IMR-90 (cell line): ENCODE data around the gene RECK. TPM values are rescaled to one million over a fixed set of nuclear protein-coding genes. Genes with fewer than 3 reads are reported as not detected.

Source experiments
- ATAC-seq: fragments of 200-7000 bp; cut with Tn5 transposase; 2 replicates; pipeline ENCODE4 v1.9.1; 2020; ENCODE audit warnings: low read depth, mild to moderate bottlenecking, moderate library complexity
- BruUV-seq: library from RNA; stranded (reverse); fragments of 400-500 nt; replicated peaks from 2 replicates; lab custom pipeline; 2021; lab: Mats Ljungman, UMichigan
- CTCF ChIA-PET: fragments of 300-600 bp; formaldehyde crosslinking; extraction: SDS; loops from one replicate; lab custom pipeline; 2021; ENCODE audit warnings: antibody characterized with exemption; lab: Yijun Ruan, JAX
- POLR2A ChIA-PET: fragments of 300-600 bp; sonication (Branson Sonifier 250); formaldehyde crosslinking; loops from one replicate; lab custom pipeline; 2022; ENCODE audit warnings: antibody characterized with exemption; ENCODE audit not compliant: unreplicated experiment; lab: Charles Lee
- DNase-seq: peaks from one replicate; pipeline ENCODE4 v3.0.0; 2013
- H2AFZ ChIP-seq: replicated peaks from 2 replicates; pipeline ENCODE3; 2013; ENCODE audit warnings: low read length, mild to moderate bottlenecking; ENCODE audit not compliant: poor library complexity
- H2AK5ac ChIP-seq: 2 replicates; pipeline ENCODE4 v1.6.1; 2013; ENCODE audit warnings: low read depth, low read length, inconsistent platforms
- H2AK9ac ChIP-seq: replicated peaks from 2 replicates; pipeline ENCODE3; 2013; ENCODE audit warnings: mild to moderate bottlenecking, low read depth, low read length, moderate library complexity; ENCODE audit not compliant: poor library complexity
- H2BK120ac ChIP-seq: 2 replicates; pipeline ENCODE4 v1.6.1; 2013; ENCODE audit warnings: low read depth, low read length, inconsistent platforms
- H2BK15ac ChIP-seq: 3 replicates; pipeline ENCODE4 v1.6.1; 2013; ENCODE audit warnings: low read depth, low read length, inconsistent platforms
- H2BK20ac ChIP-seq: 2 replicates; pipeline ENCODE4 v1.6.1; 2013; ENCODE audit warnings: low read depth, mild to moderate bottlenecking, inconsistent platforms, low read length, moderate library complexity
- H2BK5ac ChIP-seq: 2 replicates; pipeline ENCODE4 v1.6.1; 2013; ENCODE audit warnings: mild to moderate bottlenecking, low read depth, low read length, inconsistent platforms; ENCODE audit not compliant: poor library complexity, severe bottlenecking
- H3K14ac ChIP-seq: replicated peaks from 2 replicates; pipeline ENCODE4 v1.6.1; 2013; ENCODE audit warnings: low read depth, low read length, inconsistent platforms
- H3K18ac ChIP-seq: 2 replicates; pipeline ENCODE4 v1.6.1; 2013; ENCODE audit warnings: low read depth, low read length, control low read depth
- H3K23ac ChIP-seq: 2 replicates; pipeline ENCODE4 v1.6.1; 2013; ENCODE audit warnings: low read depth, low read length, inconsistent platforms
- H3K27ac ChIP-seq: 2 replicates; pipeline ENCODE4 v1.5.1; 2013; ENCODE audit warnings: mild to moderate bottlenecking, control low read depth, low read length; ENCODE audit not compliant: insufficient read depth
- H3K27me3 ChIP-seq: 2 replicates; pipeline ENCODE4 v1.6.1; 2013; ENCODE audit warnings: low read length; ENCODE audit not compliant: control insufficient read depth, insufficient read depth
- H3K36me3 ChIP-seq: 2 replicates; pipeline ENCODE4 v1.6.1; 2013; ENCODE audit warnings: low read length, mixed read lengths; ENCODE audit not compliant: control insufficient read depth, insufficient read depth
- H3K4ac ChIP-seq: 2 replicates; pipeline ENCODE4 v1.6.1; 2013; ENCODE audit warnings: low read depth, low read length, inconsistent platforms
- H3K4me1 ChIP-seq: 2 replicates; pipeline ENCODE4 v1.6.1; 2013; ENCODE audit warnings: low read length, mixed read lengths; ENCODE audit not compliant: control insufficient read depth, insufficient read depth
- H3K4me2 ChIP-seq: 2 replicates; pipeline ENCODE4 v1.6.1; 2013; ENCODE audit warnings: low read depth, mild to moderate bottlenecking, control low read depth, low read length, moderate library complexity
- H3K4me3 ChIP-seq: 2 replicates; pipeline ENCODE4 v1.5.1; 2013; ENCODE audit warnings: low read depth, mild to moderate bottlenecking, control low read depth, low read length, moderate library complexity; ENCODE audit not compliant: insufficient read depth
- H3K56ac ChIP-seq: 2 replicates; pipeline ENCODE4 v1.6.1; 2013; ENCODE audit warnings: low read length, inconsistent platforms; ENCODE audit not compliant: insufficient read depth; ENCODE audit errors: extremely low read depth
- H3K79me1 ChIP-seq, 2 experiments: 2 replicates each; pipeline ENCODE4 v1.6.1; 2013; ENCODE audit warnings: low read length in 2 of 2, inconsistent platforms in 1 of 2, low read depth in 1 of 2
- H3K9ac ChIP-seq: 2 replicates; pipeline ENCODE4 v1.6.1; 2013; ENCODE audit warnings: low read depth, low read length, control low read depth
- H3K9me1 ChIP-seq: 2 replicates; pipeline ENCODE4 v1.6.1; 2013; ENCODE audit warnings: low read length, inconsistent platforms; ENCODE audit not compliant: insufficient read depth
- H3K9me3 ChIP-seq: 2 replicates; pipeline ENCODE4 v1.6.1; 2013; ENCODE audit warnings: low read length; ENCODE audit not compliant: control insufficient read depth, insufficient read depth
- H4K20me1 ChIP-seq: 2 replicates; pipeline ENCODE4 v1.6.1; 2013; ENCODE audit warnings: low read length, inconsistent platforms; ENCODE audit not compliant: insufficient read depth
- H4K5ac ChIP-seq: 2 replicates; pipeline ENCODE4 v1.6.1; 2013; ENCODE audit warnings: mild to moderate bottlenecking, low read depth, low read length, control low read depth
- H4K8ac ChIP-seq, 2 experiments: 2 replicates each; pipeline ENCODE4 v1.6.1; 2013; ENCODE audit warnings: low read depth in 2 of 2, low read length in 2 of 2, control low read depth in 1 of 2, inconsistent platforms in 1 of 2
- H4K91ac ChIP-seq: 2 replicates; pipeline ENCODE4 v1.6.1; 2013; ENCODE audit warnings: low read depth, low read length, inconsistent platforms; ENCODE audit not compliant: insufficient read depth
- RAD21 ChIP-seq: IDR thresholded peaks from 2 replicates; pipeline ENCODE4 v1.6.1; 2012; ENCODE audit warnings: low read length, improper control_type of control experiment
- SMC3 ChIP-seq: fragments of 150-350 bp; IDR thresholded peaks from 2 replicates; pipeline ENCODE4 v1.6.1; 2016; ENCODE audit warnings: low read depth, mild to moderate bottlenecking, antibody characterized with exemption, low read length, moderate library complexity
- WGBS, 2 experiments: methylation state at CpG; one replicate each; pipeline versions ENCODE4 v1.1.5 to v1.1.7; 2013; ENCODE audit warnings: missing lambda C conversion rate in 2 of 2; ENCODE audit not compliant: insufficient read length in 1 of 2; ENCODE audit errors: extremely low coverage in 2 of 2; 5-methylcytosine and 5-hydroxymethylcytosine counted together
- dilution Hi-C: fragments of 300-500 bp; cut with HindIII; formaldehyde crosslinking; loops from one replicate; pipeline ENCODE4 v1.14.3; 2018; ENCODE audit warnings: low sequenced_read_pairs; ENCODE audit not compliant: unreplicated experiment
- in situ Hi-C: fragments of 300-500 bp; cut with MboI; formaldehyde crosslinking; loops from 3 replicates; pipeline ENCODE4 v1.14.3; 2019; ENCODE audit warnings: low sequenced_read_pairs, inconsistent platforms, mixed read lengths
- intact Hi-C: fragments of 100-400 bp; cut with micrococcal nuclease; formaldehyde crosslinking; loops from 2 replicates; pipeline ENCODE4 v1.10.0; 2022
- polyA plus RNA-seq, 3 experiments: library from polyadenylated mRNA; depleted of rRNA; stranded (reverse); fragments of >200 nt; gene quantifications; 2 replicates each; pipeline ENCODE4 v1.2.3, GENCODE V29; 2012; ENCODE audit warnings: low replicate concordance in 1 of 3
- total RNA-seq: library from RNA; depleted of rRNA; stranded (reverse); fragments of >200 nt; gene quantifications from 2 replicates; pipeline ENCODE4 v1.2.3, GENCODE V29; 2012
- TF ChIP-seq, protein P1 (sequence below): conservative IDR thresholded peaks from 2 replicates; pipeline ENCODE4 v1.5.1; 2012; ENCODE audit warnings: mild to moderate bottlenecking, low read depth, low read length, improper control_type of control experiment
- TF ChIP-seq, protein P2 (sequence below): fragments of 150-350 bp; IDR thresholded peaks from 2 replicates; pipeline ENCODE4 v1.6.1; 2016; ENCODE audit warnings: low read depth, mild to moderate bottlenecking, low read length, moderate library complexity, borderline replicate concordance

RECK gene
- total and polyA plus RNA-seq, 2 of the 4 experiments (the other 2 are of a cell fraction) = 23.5 to 44.0 TPM

DNA sequence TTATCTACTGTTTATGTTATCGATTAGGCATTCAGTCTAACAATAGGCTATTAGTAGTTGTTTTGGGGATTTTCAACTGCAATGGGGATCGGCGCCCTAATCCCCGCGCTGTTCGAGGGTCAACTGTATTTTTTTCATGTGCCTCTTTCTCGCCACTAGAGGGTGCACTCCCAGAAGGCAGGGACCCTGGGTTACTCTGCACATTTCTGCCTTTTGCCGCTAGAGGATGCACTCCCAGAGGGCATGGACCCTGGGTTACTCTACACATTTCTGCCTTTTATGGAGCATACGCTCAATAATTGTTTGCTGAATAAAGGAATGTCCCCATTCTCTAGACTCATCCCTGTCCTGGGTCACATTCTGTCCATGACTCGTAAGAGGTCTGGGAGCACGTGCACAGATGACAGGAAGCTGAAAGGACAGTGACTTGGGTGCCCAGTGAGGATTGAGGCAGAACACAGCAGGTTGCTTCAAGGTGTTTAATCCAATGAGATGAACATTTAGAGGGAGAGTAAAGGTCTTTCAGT, 27.9 kb upstream of the RECK start:
- Histone ChIP-seq H3K4me3 (no peak overlapping the region), H3K4ac (peak overlapping the region; percentile 66), H4K20me1 (no peaks in the 10 kb centered on the region), H2BK20ac (peak overlapping the region; percentile 91), H2BK5ac (no peak overlapping the region), H3K56ac (no peak overlapping the region), H3K27ac (no peak overlapping the region; the same call in 1 of the 2 replicates), H3K23ac (no peak overlapping the region), H4K91ac (peak overlapping the region; percentile 83), H2BK15ac (peak overlapping the region; percentile 93; the same call in 2 of the 3 replicates), H2AK9ac (no peak overlapping the region), H3K79me1 (no peaks in the 10 kb centered on the region), H3K9ac (no peak overlapping the region), H3K14ac (peak overlapping the region; percentile 62), H3K9me1 (peaks cover 5% of the 10 kb centered on the region; the same call in 1 of the 2 replicates), H3K18ac (peak overlapping the region; percentile 48; the same call in 1 of the 2 replicates), H3K9me3 (peaks cover 9% of the 10 kb centered on the region), H2AFZ (peak overlapping the region; percentile 38), H4K5ac (peak overlapping the region; percentile 51; the same call in 1 of the 2 replicates), H3K4me1 (peaks cover 2% of the 10 kb centered on the region; the same call in 1 of the 2 replicates), H3K36me3 (no peaks in the 10 kb centered on the region), H3K4me2 (no peak overlapping the region), H2BK120ac (peak overlapping the region; percentile 87), H4K8ac (peak overlapping the region in 1 of 2 experiments; percentile 62; a peak in 2 of 4 replicates), H2AK5ac (peak overlapping the region; percentile 80), H3K27me3 (no peaks in the 10 kb centered on the region; the same call in 1 of the 2 replicates)
- ATAC-seq (peak; percentile 86), DNase-seq (peak; percentile 38)
- in situ Hi-C loops = no loop called here
- WGBS, 2 experiments = no CpG with 5 or more reads among the region's 11 CpGs
- dilution Hi-C loops = no loop called here
- BruUV-seq = no TSS peak
- POLR2A ChIA-PET = no interaction called here
- TF ChIP-seq, protein P1, sequence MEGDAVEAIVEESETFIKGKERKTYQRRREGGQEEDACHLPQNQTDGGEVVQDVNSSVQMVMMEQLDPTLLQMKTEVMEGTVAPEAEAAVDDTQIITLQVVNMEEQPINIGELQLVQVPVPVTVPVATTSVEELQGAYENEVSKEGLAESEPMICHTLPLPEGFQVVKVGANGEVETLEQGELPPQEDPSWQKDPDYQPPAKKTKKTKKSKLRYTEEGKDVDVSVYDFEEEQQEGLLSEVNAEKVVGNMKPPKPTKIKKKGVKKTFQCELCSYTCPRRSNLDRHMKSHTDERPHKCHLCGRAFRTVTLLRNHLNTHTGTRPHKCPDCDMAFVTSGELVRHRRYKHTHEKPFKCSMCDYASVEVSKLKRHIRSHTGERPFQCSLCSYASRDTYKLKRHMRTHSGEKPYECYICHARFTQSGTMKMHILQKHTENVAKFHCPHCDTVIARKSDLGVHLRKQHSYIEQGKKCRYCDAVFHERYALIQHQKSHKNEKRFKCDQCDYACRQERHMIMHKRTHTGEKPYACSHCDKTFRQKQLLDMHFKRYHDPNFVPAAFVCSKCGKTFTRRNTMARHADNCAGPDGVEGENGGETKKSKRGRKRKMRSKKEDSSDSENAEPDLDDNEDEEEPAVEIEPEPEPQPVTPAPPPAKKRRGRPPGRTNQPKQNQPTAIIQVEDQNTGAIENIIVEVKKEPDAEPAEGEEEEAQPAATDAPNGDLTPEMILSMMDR = peak; percentile 83
- peak; percentile 72 for TF ChIP-seq SMC3
- TF ChIP-seq, protein P2, sequence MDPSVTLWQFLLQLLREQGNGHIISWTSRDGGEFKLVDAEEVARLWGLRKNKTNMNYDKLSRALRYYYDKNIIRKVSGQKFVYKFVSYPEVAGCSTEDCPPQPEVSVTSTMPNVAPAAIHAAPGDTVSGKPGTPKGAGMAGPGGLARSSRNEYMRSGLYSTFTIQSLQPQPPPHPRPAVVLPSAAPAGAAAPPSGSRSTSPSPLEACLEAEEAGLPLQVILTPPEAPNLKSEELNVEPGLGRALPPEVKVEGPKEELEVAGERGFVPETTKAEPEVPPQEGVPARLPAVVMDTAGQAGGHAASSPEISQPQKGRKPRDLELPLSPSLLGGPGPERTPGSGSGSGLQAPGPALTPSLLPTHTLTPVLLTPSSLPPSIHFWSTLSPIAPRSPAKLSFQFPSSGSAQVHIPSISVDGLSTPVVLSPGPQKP = no peak
- TF ChIP-seq RAD21 = peak; percentile 79
- CTCF ChIA-PET = interaction anchor here (0.6 to 2.3 kb wide), 12 partner anchors 9 to 155 kb away, joined by 3 to 8 read pairs (median 3); no protein-coding TSS in a partner anchor
- intact Hi-C loops = loop anchor here (2.0 kb wide), 1 partner anchor 158 kb away; no protein-coding TSS in a partner anchor
